Spleen (tissue), 11 donors: ENCODE measurements around the gene CHD5. TPM values are rescaled to one million over a fixed set of nuclear protein-coding genes. Genes with fewer than 3 reads are reported as not detected.

ENCODE experiments used
- DNase-seq: peaks from one replicate; pipeline ENCODE4 v3.0.0-alpha.2; 2020
- H3K27ac ChIP-seq, 8 donors: fragments of 200-600 bp; sonication (generic) in 7 of 8; 1 replicate in 4 of 8; 2 replicates in 4 of 8; pipeline versions ENCODE4 v1.5.0 to v1.8.0; 2016 to 2021; ENCODE audit warnings: inconsistent platforms in 4 of 8, mild to moderate bottlenecking in 4 of 8, moderate library complexity in 1 of 8
- H3K27me3 ChIP-seq, 7 donors: fragments of 200-600 bp; sonication (generic) in 6 of 7; replicated peaks in 1 of 7; 1 replicate in 4 of 7; 2 replicates in 3 of 7; pipeline versions ENCODE4 v1.5.0 to v1.8.0; 2016 to 2021; ENCODE audit warnings: inconsistent platforms in 3 of 7, mild to moderate bottlenecking in 1 of 7
- H3K36me3 ChIP-seq, 6 donors: fragments of 200-600 bp; sonication (generic) in 5 of 6; 1 replicate in 4 of 6; 2 replicates in 2 of 6; pipeline versions ENCODE4 v1.5.0 to v1.8.0; 2016 to 2021; ENCODE audit warnings: inconsistent platforms in 2 of 6
- H3K4me1 ChIP-seq, 6 donors: fragments of 200-600 bp; sonication (generic) in 5 of 6; 1 replicate in 3 of 6; 2 replicates in 3 of 6; pipeline versions ENCODE4 v1.5.0 to v1.8.0; 2016 to 2021; ENCODE audit warnings: inconsistent platforms in 3 of 6
- H3K4me3 ChIP-seq, 8 donors: fragments of 200-600 bp; sonication (generic) in 7 of 8; 1 replicate in 4 of 8; 2 replicates in 4 of 8; pipeline versions ENCODE4 v1.5.0 to v1.8.0; 2016 to 2021; ENCODE audit warnings: inconsistent platforms in 4 of 8, mild to moderate bottlenecking in 4 of 8, moderate library complexity in 2 of 8
- H3K9me3 ChIP-seq, 8 donors: fragments of 200-600 bp; sonication (generic) in 7 of 8; 1 replicate in 4 of 8; 2 replicates in 4 of 8; pipeline versions ENCODE4 v1.5.0 to v1.8.0; 2016 to 2021; ENCODE audit warnings: inconsistent platforms in 4 of 8
- CTCF ChIP-seq, 11 experiments: fragments of 200-600 bp in 7 of 11; fragments of 450-650 bp in 4 of 11; sonication (generic) in 4 of 11; IDR thresholded peaks in 8 of 11; conservative IDR thresholded peaks in 3 of 11; 1 replicate in 7 of 11; 2 replicates in 4 of 11; pipeline versions ENCODE4 v1.4.0 to v1.8.0; 2016 to 2021; ENCODE audit warnings: antibody characterized with exemption in 11 of 11, inconsistent platforms in 4 of 11, mild to moderate bottlenecking in 1 of 11
- POLR2A ChIP-seq, 3 donors: fragments of 450-650 bp; IDR thresholded peaks; one replicate each; pipeline ENCODE4 v1.5.1; 2017; ENCODE audit warnings: antibody characterized with exemption in 3 of 3, mild to moderate bottlenecking in 1 of 3
- POLR2AphosphoS5 ChIP-seq, 3 donors: sonication (generic); formaldehyde crosslinking; IDR thresholded peaks; one replicate each; pipeline ENCODE4 v1.5.1; 2017; ENCODE audit warnings: antibody characterized with exemption in 3 of 3
- WGBS, 5 donors: extraction: QIAGEN DNeasy Blood & Tissue Kit in 3 of 5; methylation state at CpG; one replicate each; pipeline versions ENCODE4 v1.1.5 to v1.1.7; 2013 to 2018; 5-methylcytosine and 5-hydroxymethylcytosine counted together
- intact Hi-C: fragments of 100-400 bp; cut with DNase I; formaldehyde crosslinking; loops from one replicate; pipeline ENCODE4 v1.15.0; 2023; ENCODE audit warnings: low total_unique reads
- polyA plus RNA-seq, 3 donors: library from polyadenylated mRNA; stranded (reverse); fragments of 200-250 nt; gene quantifications; one replicate each; pipeline ENCODE4 v1.2.1, GENCODE V29; 2013
- total RNA-seq, 7 donors: library from RNA; depleted of rRNA in 3 of 7; stranded (reverse); fragments of >200 nt in 3 of 7; fragmentation: NEBNext Ultra II Directional in 4 of 7; extraction: Animal tissue kit (Norgen Biotek cat#: 25700) in 4 of 7; gene quantifications; one replicate each; pipeline versions ENCODE4 v1.1.0 to v1.2.1, GENCODE V29; 2016 to 2021
- donor health status: healthy with polysubstance abuse.
- donor health status: DM: no; HTN: no; CAD: no; lungs with moderate emphysema.
- donor health status: DM: no; HTN: no; CAD: no.
- donor health status: Bipolar disorder and iron deficiency.
- donor health status: healthy.
- donor health status: DM: no; HTN: no; CAD: no.
- donor health status: DM: yes; HTN: yes; CAD: no.

CHD5 gene
- total and polyA plus RNA-seq, 10 donors, result 0.04 to 0.44 (median 0.13) TPM

- peaks cover 0 to 11% (median 6%) of the 10 kb centered on the region in 6 donors for H3K4me1 ChIP-seq
- H3K27ac ChIP-seq, result no peak overlapping the region
- 58 to 83% (median 61%) methylated on average over 9 to 10 of the region's 10 CpGs for WGBS, 5 donors
- no peaks in the 10 kb centered on the region for H3K36me3 ChIP-seq
- no peak for TF ChIP-seq CTCF (IDR thresholded peaks at IDR 0.05 in 8 of 11, conservative IDR thresholded peaks at IDR 0.05 in 3 of 11)
- TF ChIP-seq POLR2AphosphoS5 (IDR thresholded peaks at IDR 0.05), result no peak
- no peak for TF ChIP-seq POLR2A (IDR thresholded peaks at IDR 0.05)
- peak; percentile 45 for DNase-seq
- no peak overlapping the region for H3K4me3 ChIP-seq
- intact Hi-C loops, result no loop called here
- H3K27me3 ChIP-seq, result peaks cover 0 to 57% (median 6%) of the 10 kb centered on the region in 7 donors
- H3K9me3 ChIP-seq, result no peaks in the 10 kb centered on the region
These were observed 56.3 kb downstream of the CHD5 start for GRCh38 chr1:6123816-6124215.

GRCh38 chr1:6123083-6123482, 57.0 kb downstream of the CHD5 start:
- H3K27me3 ChIP-seq, result peaks cover 0 to 49% (median 6%) of the 10 kb centered on the region in 7 donors
- H3K36me3 ChIP-seq, result no peaks in the 10 kb centered on the region
- H3K27ac ChIP-seq, result no peak overlapping the region
- H3K9me3 ChIP-seq, result peaks cover 0 to 3% (median 0%) of the 10 kb centered on the region in 8 donors
- TF ChIP-seq CTCF (IDR thresholded peaks at IDR 0.05 in 8 of 11, conservative IDR thresholded peaks at IDR 0.05 in 3 of 11) (no peak), POLR2A (IDR thresholded peaks at IDR 0.05) (no peak), POLR2AphosphoS5 (IDR thresholded peaks at IDR 0.05) (no peak)
- 42 to 53% (median 45%) methylated on average over 7 of the region's 7 CpGs for WGBS, 5 donors
- intact Hi-C loops, result no loop called here
- no peak overlapping the region for H3K4me3 ChIP-seq
- DNase-seq, result peak; percentile 60
- H3K4me1 ChIP-seq, result peaks cover 0 to 11% (median 6%) of the 10 kb centered on the region in 6 donors

- intact Hi-C loops, result no loop called here
These were observed 58.3 kb downstream of the CHD5 start for GRCh38 chr1:6121651-6122370.

More at GRCh38 chr1:6121651-6122370, 58.3 kb downstream of the CHD5 start:
- DNase-seq, result peak; percentile 51
- peaks cover 2 to 16% (median 11%) of the 10 kb centered on the region in 8 donors for H3K9me3 ChIP-seq
- no peaks in the 10 kb centered on the region for H3K4me1 ChIP-seq
- H3K27me3 ChIP-seq, result peaks cover 0 to 36% (median 0%) of the 10 kb centered on the region in 7 donors
- no peak overlapping the region for H3K4me3 ChIP-seq
- H3K27ac ChIP-seq, result no peak overlapping the region
- H3K36me3 ChIP-seq, result no peaks in the 10 kb centered on the region
- TF ChIP-seq POLR2A (IDR thresholded peaks at IDR 0.05) (no peak), CTCF (IDR thresholded peaks at IDR 0.05 in 8 of 11, conservative IDR thresholded peaks at IDR 0.05 in 3 of 11) (no peak), POLR2AphosphoS5 (IDR thresholded peaks at IDR 0.05) (no peak)
- WGBS, 5 donors, result 85 to 96% (median 92%) methylated on average over 12 to 17 of the region's 17 CpGs
